ENCODE measurements around the gene MYORG. TPM values are rescaled to one million over a fixed set of nuclear protein-coding genes. Genes with fewer than 3 reads are reported as not detected.

The MYORG gene
- total and polyA plus RNA-seq, 9 of the 15 experiments (the other 6 are each of a cell fraction or from before 2014, with no cell fraction given): 0.06 to 0.82 (median 0.18) TPM

GRCh38 chr9:34375901-34376595 is 650 bp downstream of the MYORG start:
- H2AFZ ChIP-seq (ENCODE audit: low read depth, low read length): peak overlapping the region; percentile 78
- peak overlapping the region; percentile 45 for H3K4me3 ChIP-seq
- no peaks in the 10 kb centered on the region for H3K79me2 ChIP-seq (ENCODE audit: control insufficient read depth, insufficient read depth, low read length)
- peaks cover 8 to 35% of the 10 kb centered on the region in 2 experiments; a peak in 4 of 5 replicates for H3K4me1 ChIP-seq (replicated peaks in 1 of 2; ENCODE audit: control insufficient read depth in 2 of 2, insufficient read depth in 2 of 2, low read length in 2 of 2)
- TSS peak; percentile 71 for BruUV-seq (replicated peaks)
- no peaks in the 10 kb centered on the region for H3K27me3 ChIP-seq (ENCODE audit: control insufficient read depth in 2 of 2, insufficient read depth in 2 of 2, low read length in 2 of 2)
- peak; percentile 34 for ATAC-seq
- WGBS (ENCODE audit: insufficient coverage, low coverage, missing lambda C conversion rate): 21% methylated on average over 18 of the region's 22 CpGs
- intact Hi-C loops (cut with micrococcal nuclease): no loop called here
- H3K9me3 ChIP-seq (replicated peaks; ENCODE audit: control insufficient read depth, insufficient read depth, low read depth, low read length): no peaks in the 10 kb centered on the region
- FAIRE-seq: no peak
- in situ Hi-C loops (cut with MboI): no loop called here
- no peak overlapping the region for H3K27ac ChIP-seq (ENCODE audit: extremely low read depth, low read depth, low read length)
- CTCF ChIA-PET (ENCODE audit: low intra/inter-chr PET ratio): no interaction called here
- POLR2A ChIA-PET: interaction anchor here (0.6 to 1.8 kb wide), 4 partner anchors 42 to 63 kb away, joined by 3 to 6 read pairs (median 3); no protein-coding TSS in a partner anchor
- H3K9me1 ChIP-seq (ENCODE audit: control insufficient read depth, insufficient read depth, low read length): no peaks in the 10 kb centered on the region
- H3K36me3 ChIP-seq (ENCODE audit: control insufficient read depth, insufficient read depth, low read length): no peaks in the 10 kb centered on the region
- DNase-seq (ENCODE audit: extremely low read depth in 1 of 4, low spot score in 3 of 4): peak; percentile 42 to 51 (median 48)
- peak overlapping the region; percentile 81 for H3K4me2 ChIP-seq (ENCODE audit: insufficient read depth, low read length)
- no peaks in the 10 kb centered on the region for H4K20me1 ChIP-seq (replicated peaks; ENCODE audit: control insufficient read depth, insufficient read depth, low read length)
- peak overlapping the region; percentile 29 to 91; a peak in 3 of 4 replicates for H3K9ac ChIP-seq (ENCODE audit: insufficient read depth in 1 of 2, low read depth in 2 of 2, low read length in 2 of 2)
- TF ChIP-seq SAFB2 (IDR thresholded peaks at IDR 0.05; ENCODE audit: borderline replicate concordance, low read depth, low read length, severe bottlenecking) (no peak), PHTF2 (CRISPR knock-in tag; IDR thresholded peaks at IDR 0.05) (no peak), ETV1 (tag; conservative IDR thresholded peaks at IDR 0.05; ENCODE audit: low read depth) (peak; percentile 49), E2F6 (IDR thresholded peaks at IDR 0.05; ENCODE audit: borderline replicate concordance in 1 of 2, extremely low read depth in 1 of 2, insufficient read depth in 1 of 2, insufficient read length in 1 of 2, low read depth in 1 of 2, low read length in 1 of 2, poor library complexity in 1 of 2, severe bottlenecking in 1 of 2) (peak in 1 of 2 experiments; percentile 14), HMG20B (CRISPR knock-in tag; IDR thresholded peaks at IDR 0.05) (no peak), RERE (CRISPR knock-in tag; IDR thresholded peaks at IDR 0.05; ENCODE audit: borderline replicate concordance) (no peak), UBTF (IDR thresholded peaks at IDR 0.05; ENCODE audit: borderline replicate concordance in 1 of 2, low read depth in 2 of 2, low read length in 2 of 2) (no peak)
- TF ChIP-seq, protein P1, sequence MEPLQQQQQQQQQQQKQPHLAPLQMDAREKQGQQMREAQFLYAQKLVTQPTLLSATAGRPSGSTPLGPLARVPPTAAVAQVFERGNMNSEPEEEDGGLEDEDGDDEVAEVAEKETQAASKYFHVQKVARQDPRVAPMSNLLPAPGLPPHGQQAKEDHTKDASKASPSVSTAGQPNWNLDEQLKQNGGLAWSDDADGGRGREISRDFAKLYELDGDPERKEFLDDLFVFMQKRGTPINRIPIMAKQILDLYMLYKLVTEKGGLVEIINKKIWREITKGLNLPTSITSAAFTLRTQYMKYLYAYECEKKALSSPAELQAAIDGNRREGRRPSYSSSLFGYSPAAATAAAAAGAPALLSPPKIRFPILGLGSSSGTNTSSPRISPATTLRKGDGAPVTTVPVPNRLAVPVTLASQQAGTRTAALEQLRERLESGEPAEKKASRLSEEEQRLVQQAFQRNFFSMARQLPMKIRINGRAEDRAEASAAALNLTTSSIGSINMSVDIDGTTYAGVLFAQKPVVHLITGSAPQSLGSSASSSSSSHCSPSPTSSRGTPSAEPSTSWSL (CRISPR knock-in tag; IDR thresholded peaks at IDR 0.05; ENCODE audit: borderline replicate concordance): no peak

All from K562 (cell line).